Measurements from ENCODE around the gene SNAP29.

GRCh38 chr22:20873214-20873613 is 14.4 kb downstream of the SNAP29 start:
- TF ChIP-seq CTCF (IDR thresholded peaks at IDR 0.05) (no peak), POLR2A (IDR thresholded peaks at IDR 0.05) (no peak)

Measured in body of pancreas (tissue), 4 donors.